ENCODE data around the gene PRDM10. TPM values are rescaled to one million over a fixed set of nuclear protein-coding genes. Genes with fewer than 3 reads are reported as not detected.

PRDM10 gene
- total and polyA plus RNA-seq, 8 donors: 1.7 to 148 (median 7.0) TPM

DNA sequence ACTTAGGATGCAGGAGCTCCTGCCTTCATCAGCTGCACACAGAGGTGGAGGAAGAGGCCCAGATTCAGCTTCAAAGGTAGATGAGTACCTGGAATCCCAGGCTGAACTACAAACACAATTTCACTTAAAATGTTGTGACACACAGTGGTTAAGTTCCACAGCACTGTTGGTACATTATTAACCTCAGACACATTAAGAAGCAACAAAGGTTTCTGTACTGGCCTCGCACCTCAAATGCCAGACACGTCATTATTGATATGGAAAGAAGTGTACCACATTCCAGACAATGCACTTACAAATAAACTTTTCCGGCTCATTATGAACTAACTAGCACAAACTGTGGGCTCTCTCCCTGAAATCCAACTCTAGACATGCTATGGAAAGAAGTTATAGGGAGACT lies 34.6 kb downstream of the PRDM10 start:
- Histone ChIP-seq H3K4me1 (peaks cover 0 to 20% (median 4%) of the 10 kb centered on the region in 4 donors), H3K9me3 (no peaks in the 10 kb centered on the region), H3K4me3 (no peak overlapping the region), H3K27ac (no peak overlapping the region), H3K36me3 (no peaks in the 10 kb centered on the region), H3K27me3 (no peaks in the 10 kb centered on the region)
- no peak for DNase-seq
- no peak for TF ChIP-seq POLR2AphosphoS5 (IDR thresholded peaks at IDR 0.05)
- no peak for TF ChIP-seq POLR2A (IDR thresholded peaks at IDR 0.05)
- TF ChIP-seq EP300 (IDR thresholded peaks at IDR 0.05): no peak
- TF ChIP-seq, protein P1, sequence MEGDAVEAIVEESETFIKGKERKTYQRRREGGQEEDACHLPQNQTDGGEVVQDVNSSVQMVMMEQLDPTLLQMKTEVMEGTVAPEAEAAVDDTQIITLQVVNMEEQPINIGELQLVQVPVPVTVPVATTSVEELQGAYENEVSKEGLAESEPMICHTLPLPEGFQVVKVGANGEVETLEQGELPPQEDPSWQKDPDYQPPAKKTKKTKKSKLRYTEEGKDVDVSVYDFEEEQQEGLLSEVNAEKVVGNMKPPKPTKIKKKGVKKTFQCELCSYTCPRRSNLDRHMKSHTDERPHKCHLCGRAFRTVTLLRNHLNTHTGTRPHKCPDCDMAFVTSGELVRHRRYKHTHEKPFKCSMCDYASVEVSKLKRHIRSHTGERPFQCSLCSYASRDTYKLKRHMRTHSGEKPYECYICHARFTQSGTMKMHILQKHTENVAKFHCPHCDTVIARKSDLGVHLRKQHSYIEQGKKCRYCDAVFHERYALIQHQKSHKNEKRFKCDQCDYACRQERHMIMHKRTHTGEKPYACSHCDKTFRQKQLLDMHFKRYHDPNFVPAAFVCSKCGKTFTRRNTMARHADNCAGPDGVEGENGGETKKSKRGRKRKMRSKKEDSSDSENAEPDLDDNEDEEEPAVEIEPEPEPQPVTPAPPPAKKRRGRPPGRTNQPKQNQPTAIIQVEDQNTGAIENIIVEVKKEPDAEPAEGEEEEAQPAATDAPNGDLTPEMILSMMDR (IDR thresholded peaks at IDR 0.05): no peak
- WGBS, 5 donors: 40 to 72% (median 52%) methylated on average over 3 of the region's 3 CpGs
- intact Hi-C loops (cut with DNase I; ENCODE audit: low total_unique reads): no loop called here

GRCh38 chr11:129965248-129965647 lies 37.4 kb downstream of the PRDM10 start:
- 81 to 96% (median 92%) methylated on average over 3 of the region's 3 CpGs for WGBS, 5 donors

GRCh38 chr11:129960216-129961214 lies 42.1 kb downstream of the PRDM10 start:
- H3K9me3 ChIP-seq: no peaks in the 10 kb centered on the region
- H3K27me3 ChIP-seq: no peaks in the 10 kb centered on the region
- DNase-seq: no peak
- H3K4me3 ChIP-seq: no peak overlapping the region
- intact Hi-C loops (cut with DNase I; ENCODE audit: low total_unique reads): no loop called here
- peaks cover 0 to 3% (median 0%) of the 10 kb centered on the region in 4 donors for H3K4me1 ChIP-seq
- peaks cover 0 to 34% (median 26%) of the 10 kb centered on the region in 4 donors for H3K36me3 ChIP-seq
- H3K27ac ChIP-seq: no peak overlapping the region
- TF ChIP-seq POLR2AphosphoS5 (IDR thresholded peaks at IDR 0.05) (no peak), EP300 (IDR thresholded peaks at IDR 0.05) (no peak), POLR2A (IDR thresholded peaks at IDR 0.05) (no peak)
- TF ChIP-seq, protein P1 (IDR thresholded peaks at IDR 0.05): no peak
- WGBS, 5 donors: 87 to 95% (median 91%) methylated on average over 18 of the region's 18 CpGs

More at GRCh38 chr11:129965248-129965647, 37.4 kb downstream of the PRDM10 start:
- intact Hi-C loops (cut with DNase I; ENCODE audit: low total_unique reads): no loop called here
- H3K27ac ChIP-seq: no peak overlapping the region
- no peaks in the 10 kb centered on the region for H3K27me3 ChIP-seq
- no peak overlapping the region for H3K4me3 ChIP-seq
- no peak for DNase-seq
- TF ChIP-seq, protein P1 (IDR thresholded peaks at IDR 0.05): no peak
- TF ChIP-seq POLR2A (IDR thresholded peaks at IDR 0.05) (no peak), POLR2AphosphoS5 (IDR thresholded peaks at IDR 0.05) (no peak), EP300 (IDR thresholded peaks at IDR 0.05) (no peak)
- peaks cover 0 to 6% (median 3%) of the 10 kb centered on the region in 4 donors for H3K36me3 ChIP-seq
- no peaks in the 10 kb centered on the region for H3K9me3 ChIP-seq
- H3K4me1 ChIP-seq: peaks cover 0 to 23% (median 4%) of the 10 kb centered on the region in 4 donors

GRCh38 chr11:129959687-129960086 lies 42.9 kb downstream of the PRDM10 start:
- TF ChIP-seq, protein P1 (IDR thresholded peaks at IDR 0.05): no peak
- TF ChIP-seq POLR2AphosphoS5 (IDR thresholded peaks at IDR 0.05): no peak
- TF ChIP-seq EP300 (IDR thresholded peaks at IDR 0.05): no peak
- TF ChIP-seq POLR2A (IDR thresholded peaks at IDR 0.05): no peak
- Histone ChIP-seq H3K4me3 (no peak overlapping the region), H3K4me1 (peaks cover 0 to 3% (median 0%) of the 10 kb centered on the region in 4 donors), H3K27ac (no peak overlapping the region), H3K27me3 (no peaks in the 10 kb centered on the region), H3K36me3 (peaks cover 0 to 42% (median 29%) of the 10 kb centered on the region in 4 donors), H3K9me3 (no peaks in the 10 kb centered on the region)
- WGBS, 5 donors: 94 to 100% (median 96%) methylated on average over 3 of the region's 3 CpGs
- no peak for DNase-seq
- intact Hi-C loops (cut with DNase I; ENCODE audit: low total_unique reads): no loop called here
